Adrenal gland (tissue), 12 donors: ENCODE measurements around the gene CACNA1G. TPM values are rescaled to one million over a fixed set of nuclear protein-coding genes. Genes with fewer than 3 reads are reported as not detected.

ENCODE experiments used
- DNase-seq, 7 donors: peaks; one replicate each; pipeline ENCODE4 v3.0.0-alpha.2; 2019 to 2020
- H3K27ac ChIP-seq, 5 donors: fragments of 200-600 bp; sonication (generic) in 4 of 5; 1 replicate in 3 of 5; 2 replicates in 2 of 5; pipeline versions ENCODE4 v1.5.1 to v1.8.0; 2016 to 2020; ENCODE audit warnings: mild to moderate bottlenecking in 1 of 5
- H3K27me3 ChIP-seq: fragments of 200-600 bp; 2 replicates; pipeline ENCODE4 v1.8.0; 2021
- H3K36me3 ChIP-seq, 2 donors: fragments of 200-600 bp; replicated peaks in 1 of 2; 1 replicate in 1 of 2; 2 replicates in 1 of 2; pipeline versions ENCODE4 v1.5.1 to v1.8.0; 2018 to 2022
- H3K4me1 ChIP-seq, 2 donors: fragments of 200-600 bp; replicated peaks in 1 of 2; 1 replicate in 1 of 2; 2 replicates in 1 of 2; pipeline versions ENCODE4 v1.5.1 to v1.8.0; 2018 to 2021
- H3K4me3 ChIP-seq, 4 donors: fragments of 200-600 bp; sonication (generic) in 3 of 4; one replicate each; pipeline ENCODE4 v1.5.1; 2016 to 2018
- H3K9me3 ChIP-seq, 3 donors: fragments of 200-600 bp; sonication (generic) in 1 of 3; replicated peaks in 1 of 3; 1 replicate in 2 of 3; 2 replicates in 1 of 3; pipeline versions ENCODE4 v1.5.1 to v1.8.0; 2016 to 2021
- POLR2A ChIP-seq, 2 donors: fragments of 450-650 bp; IDR thresholded peaks; one replicate each; pipeline ENCODE4 v1.6.1; 2017; ENCODE audit warnings: antibody characterized with exemption in 2 of 2, mild to moderate bottlenecking in 2 of 2, moderate library complexity in 1 of 2
- WGBS, 4 donors: extraction: QIAGEN DNeasy Blood & Tissue Kit in 2 of 4; methylation state at CpG; one replicate each; pipeline versions ENCODE4 v1.1.5 to v1.1.7; 2013 to 2017; 5-methylcytosine and 5-hydroxymethylcytosine counted together
- intact Hi-C, 2 donors: fragments of 100-400 bp; cut with DNase I; formaldehyde crosslinking; loops; one replicate each; pipeline versions ENCODE4 v1.14.1 to v1.15.0; 2022 to 2023
- polyA plus RNA-seq, 3 donors: library from polyadenylated mRNA; stranded (reverse); fragments of 200-250 nt in 2 of 3; fragments of 350-450 nt in 1 of 3; fragmentation: Illumina TruSeq in 1 of 3; extraction: RNeasy Lipid Tissue Mini Kit (QIAGEN cat#74804) in 1 of 3; gene quantifications; one replicate each; pipeline ENCODE4 v1.2.3, GENCODE V29; 2013 to 2014
- total RNA-seq, 9 donors: library from RNA; depleted of rRNA in 4 of 9; stranded (reverse); fragments of >200 nt in 4 of 9; fragments of 120-200 nt in 1 of 9; fragmentation: NEBNext Ultra II Directional in 1 of 9; extraction: Animal tissue kit (Norgen Biotek cat#: 25700) in 1 of 9; gene quantifications; one replicate each; pipeline versions ENCODE4 v1.1.0 to v1.2.4, GENCODE V29; 2013 to 2023
- TF ChIP-seq, protein P1 (sequence below), 6 experiments: fragments of 450-650 bp in 4 of 6; fragments of 200-600 bp in 2 of 6; sonication (generic) in 1 of 6; IDR thresholded peaks; 1 replicate in 5 of 6; 2 replicates in 1 of 6; pipeline versions ENCODE4 v1.5.1 to v1.8.0; 2016 to 2021; ENCODE audit warnings: antibody characterized with exemption in 6 of 6, mild to moderate bottlenecking in 2 of 6, moderate library complexity in 1 of 6
- donor health status: healthy with polysubstance abuse.
- donor health status: Bipolar disorder and iron deficiency.
- donor health status: DM: yes; HTN: yes; CAD: no.
- donor health status: DM: no; HTN: no; CAD: no.
- donor health status: DM: no; HTN: no; CAD: no.
- donor health status: DM: yes; HTN: yes; CAD: no.

The CACNA1G gene
- total and polyA plus RNA-seq, 12 donors, result 0.05 to 2.6 (median 0.14) TPM; not detected in 1

DNA sequence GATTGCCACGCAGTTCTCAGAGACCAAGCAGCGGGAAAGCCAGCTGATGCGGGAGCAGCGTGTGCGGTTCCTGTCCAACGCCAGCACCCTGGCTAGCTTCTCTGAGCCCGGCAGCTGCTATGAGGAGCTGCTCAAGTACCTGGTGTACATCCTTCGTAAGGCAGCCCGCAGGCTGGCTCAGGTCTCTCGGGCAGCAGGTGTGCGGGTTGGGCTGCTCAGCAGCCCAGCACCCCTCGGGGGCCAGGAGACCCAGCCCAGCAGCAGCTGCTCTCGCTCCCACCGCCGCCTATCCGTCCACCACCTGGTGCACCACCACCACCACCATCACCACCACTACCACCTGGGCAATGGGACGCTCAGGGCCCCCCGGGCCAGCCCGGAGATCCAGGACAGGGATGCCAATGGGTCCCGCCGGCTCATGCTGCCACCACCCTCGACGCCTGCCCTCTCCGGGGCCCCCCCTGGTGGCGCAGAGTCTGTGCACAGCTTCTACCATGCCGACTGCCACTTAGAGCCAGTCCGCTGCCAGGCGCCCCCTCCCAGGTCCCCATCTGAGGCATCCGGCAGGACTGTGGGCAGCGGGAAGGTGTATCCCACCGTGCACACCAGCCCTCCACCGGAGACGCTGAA is 15.2 kb downstream of the CACNA1G start:
- 88 to 96% (median 91%) methylated on average over 4 to 33 of the region's 33 CpGs for WGBS, 4 donors
- intact Hi-C loops, result no loop called here
- TF ChIP-seq POLR2A (IDR thresholded peaks at IDR 0.05), result no peak
- TF ChIP-seq, protein P1, sequence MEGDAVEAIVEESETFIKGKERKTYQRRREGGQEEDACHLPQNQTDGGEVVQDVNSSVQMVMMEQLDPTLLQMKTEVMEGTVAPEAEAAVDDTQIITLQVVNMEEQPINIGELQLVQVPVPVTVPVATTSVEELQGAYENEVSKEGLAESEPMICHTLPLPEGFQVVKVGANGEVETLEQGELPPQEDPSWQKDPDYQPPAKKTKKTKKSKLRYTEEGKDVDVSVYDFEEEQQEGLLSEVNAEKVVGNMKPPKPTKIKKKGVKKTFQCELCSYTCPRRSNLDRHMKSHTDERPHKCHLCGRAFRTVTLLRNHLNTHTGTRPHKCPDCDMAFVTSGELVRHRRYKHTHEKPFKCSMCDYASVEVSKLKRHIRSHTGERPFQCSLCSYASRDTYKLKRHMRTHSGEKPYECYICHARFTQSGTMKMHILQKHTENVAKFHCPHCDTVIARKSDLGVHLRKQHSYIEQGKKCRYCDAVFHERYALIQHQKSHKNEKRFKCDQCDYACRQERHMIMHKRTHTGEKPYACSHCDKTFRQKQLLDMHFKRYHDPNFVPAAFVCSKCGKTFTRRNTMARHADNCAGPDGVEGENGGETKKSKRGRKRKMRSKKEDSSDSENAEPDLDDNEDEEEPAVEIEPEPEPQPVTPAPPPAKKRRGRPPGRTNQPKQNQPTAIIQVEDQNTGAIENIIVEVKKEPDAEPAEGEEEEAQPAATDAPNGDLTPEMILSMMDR (IDR thresholded peaks at IDR 0.05), result no peak
- no peaks in the 10 kb centered on the region for H3K9me3 ChIP-seq
- no peaks in the 10 kb centered on the region for H3K27me3 ChIP-seq
- no peaks in the 10 kb centered on the region for H3K4me1 ChIP-seq
- no peak for DNase-seq
- no peaks in the 10 kb centered on the region for H3K36me3 ChIP-seq
- H3K27ac ChIP-seq, result no peak overlapping the region
- no peak overlapping the region for H3K4me3 ChIP-seq

DNA sequence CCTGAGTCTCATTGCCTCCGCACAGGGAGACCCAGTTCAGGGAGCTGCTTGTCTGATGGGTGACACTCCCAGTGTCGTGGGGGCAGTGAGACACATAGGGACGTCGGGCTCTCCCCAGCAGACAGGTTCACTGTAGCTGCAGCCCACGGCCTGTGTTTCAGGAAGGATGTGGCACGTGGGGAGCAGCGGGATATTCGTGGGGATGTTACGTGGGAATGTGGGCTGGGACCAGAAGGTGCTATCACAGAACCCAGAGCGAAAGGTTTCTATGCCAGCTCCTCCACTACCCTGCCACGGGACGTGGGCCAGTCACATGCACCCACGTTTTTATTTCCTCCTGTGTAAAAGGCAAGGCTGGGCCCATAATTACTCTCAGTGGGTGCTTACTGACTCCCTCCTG is 16.3 kb downstream of the CACNA1G start:
- H3K27me3 ChIP-seq, result no peaks in the 10 kb centered on the region
- H3K4me3 ChIP-seq, result no peak overlapping the region
- no peaks in the 10 kb centered on the region for H3K9me3 ChIP-seq
- no peaks in the 10 kb centered on the region for H3K36me3 ChIP-seq
- intact Hi-C loops, result no loop called here
- TF ChIP-seq, protein P1 (IDR thresholded peaks at IDR 0.05), result no peak
- H3K27ac ChIP-seq, result no peak overlapping the region
- no peak for DNase-seq
- H3K4me1 ChIP-seq, result no peaks in the 10 kb centered on the region
- WGBS, 4 donors, result 70 to 80% (median 78%) methylated on average over 3 to 13 of the region's 13 CpGs

DNA sequence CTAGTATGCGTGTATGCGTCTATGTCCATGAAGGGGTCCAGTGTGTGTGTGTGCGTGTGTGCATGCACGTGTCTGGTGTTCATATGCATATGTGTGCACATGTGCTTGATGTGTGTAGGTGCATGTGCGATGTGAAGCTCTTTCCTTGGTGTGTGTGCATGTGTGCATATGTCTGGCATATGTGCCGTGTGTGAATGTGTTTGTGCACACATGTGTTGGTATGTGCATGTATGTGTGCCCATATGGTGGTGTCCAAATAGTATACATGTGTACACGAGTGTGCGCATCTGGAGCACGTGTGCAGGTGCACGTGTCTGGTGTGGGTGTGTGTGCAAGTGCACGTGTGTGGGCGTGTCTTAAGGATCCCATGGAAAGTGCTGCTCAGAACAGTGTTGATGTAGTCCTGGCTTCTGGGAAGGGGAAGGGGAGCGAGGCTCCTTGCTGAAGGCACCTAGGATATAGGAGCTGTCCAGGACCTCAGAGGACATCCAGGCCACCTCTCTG is 17.0 kb downstream of the CACNA1G start:
- intact Hi-C loops, result no loop called here
- Histone ChIP-seq H3K9me3 (no peaks in the 10 kb centered on the region), H3K4me1 (no peaks in the 10 kb centered on the region), H3K27ac (no peak overlapping the region), H3K27me3 (no peaks in the 10 kb centered on the region), H3K4me3 (no peak overlapping the region), H3K36me3 (no peaks in the 10 kb centered on the region)
- no peak for DNase-seq
- WGBS, 4 donors, result 85 to 91% (median 88%) methylated on average over 13 of the region's 13 CpGs
- TF ChIP-seq, protein P1 (IDR thresholded peaks at IDR 0.05), result no peak
- TF ChIP-seq POLR2A (IDR thresholded peaks at IDR 0.05), result no peak

DNA sequence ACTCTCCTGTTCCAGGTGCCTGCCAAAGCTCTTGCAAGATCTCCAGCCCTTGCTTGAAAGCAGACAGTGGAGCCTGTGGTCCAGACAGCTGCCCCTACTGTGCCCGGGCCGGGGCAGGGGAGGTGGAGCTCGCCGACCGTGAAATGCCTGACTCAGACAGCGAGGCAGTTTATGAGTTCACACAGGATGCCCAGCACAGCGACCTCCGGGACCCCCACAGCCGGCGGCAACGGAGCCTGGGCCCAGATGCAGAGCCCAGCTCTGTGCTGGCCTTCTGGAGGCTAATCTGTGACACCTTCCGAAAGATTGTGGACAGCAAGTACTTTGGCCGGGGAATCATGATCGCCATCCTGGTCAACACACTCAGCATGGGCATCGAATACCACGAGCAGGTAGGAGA is 17.7 kb downstream of the CACNA1G start:
- intact Hi-C loops, result no loop called here
- DNase-seq, result no peak
- H3K9me3 ChIP-seq, result no peaks in the 10 kb centered on the region
- 85 to 100% (median 88%) methylated on average over 5 to 16 of the region's 16 CpGs for WGBS, 4 donors
- no peaks in the 10 kb centered on the region for H3K36me3 ChIP-seq
- no peaks in the 10 kb centered on the region for H3K4me1 ChIP-seq
- H3K4me3 ChIP-seq, result no peak overlapping the region
- no peaks in the 10 kb centered on the region for H3K27me3 ChIP-seq
- no peak for TF ChIP-seq POLR2A (IDR thresholded peaks at IDR 0.05)
- TF ChIP-seq, protein P1 (IDR thresholded peaks at IDR 0.05), result no peak
- H3K27ac ChIP-seq, result no peak overlapping the region
